Cardiac fibroblast (primary cell): ENCODE data around the gene OR2A1.
"Not testable (repeated sequence)": the region's sequence is repeated elsewhere in the genome, so short reads cannot be mapped to it uniquely, and the experiment has no call there.

Experiments used
- DNase-seq, 2 donors: peaks; one replicate each; pipeline versions ENCODE4 v3.0.0 to v3.0.0-alpha.2; 2010; ENCODE audit warnings: low read depth in 2 of 2
- H3K4me3 ChIP-seq, 2 donors: replicated peaks in 1 of 2; 1 replicate in 1 of 2; 2 replicates in 1 of 2; pipeline ENCODE4 v1.5.1; 2011; ENCODE audit warnings: low read depth in 2 of 2, low read length in 2 of 2, mild to moderate bottlenecking in 2 of 2, moderate library complexity in 1 of 2

OR2A1 gene

DNA sequence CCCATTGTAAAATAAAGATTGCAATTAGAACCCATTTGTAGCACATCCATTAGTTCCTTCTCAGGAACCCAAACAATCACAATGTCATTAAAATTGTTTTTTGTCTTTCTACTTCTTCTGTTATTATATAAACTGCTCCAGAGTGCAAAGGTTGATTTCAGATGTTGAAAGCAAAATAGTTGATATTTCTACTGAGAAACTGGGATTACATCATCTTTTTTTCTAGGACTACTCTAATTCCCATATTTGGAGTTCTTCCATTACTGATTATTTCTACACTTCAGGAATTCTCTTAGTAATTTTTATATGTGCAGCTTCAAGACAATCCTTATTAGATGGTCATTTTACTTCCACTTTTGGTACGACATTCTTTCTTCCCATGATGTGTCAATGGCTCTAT lies 5.3 kb downstream of the OR2A1 start:
- not testable (repeated sequence) for DNase-seq

DNA sequence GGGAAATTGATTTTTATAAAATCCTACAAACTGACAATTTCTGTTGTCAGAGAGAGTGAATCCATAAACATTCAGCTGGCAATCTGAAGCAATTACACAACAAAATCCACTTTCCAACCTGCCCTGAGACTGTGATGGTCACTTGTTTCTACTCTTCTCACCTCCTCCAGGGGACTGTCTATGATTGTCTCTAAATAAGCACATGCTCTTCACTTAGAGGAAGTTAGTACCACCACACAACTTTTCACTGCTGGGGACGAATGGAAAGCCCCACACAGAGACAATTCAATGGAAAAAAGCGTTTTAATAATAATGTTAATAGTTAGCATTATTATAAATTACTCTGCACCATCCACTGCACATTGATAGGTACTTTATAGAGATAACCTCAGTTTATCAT lies 7.3 kb downstream of the OR2A1 start:
- not testable (repeated sequence) for H3K4me3 ChIP-seq, DNase-seq

More for the DNA sequence above, 5.3 kb downstream of the OR2A1 start:
- not testable (repeated sequence) for H3K4me3 ChIP-seq

DNA sequence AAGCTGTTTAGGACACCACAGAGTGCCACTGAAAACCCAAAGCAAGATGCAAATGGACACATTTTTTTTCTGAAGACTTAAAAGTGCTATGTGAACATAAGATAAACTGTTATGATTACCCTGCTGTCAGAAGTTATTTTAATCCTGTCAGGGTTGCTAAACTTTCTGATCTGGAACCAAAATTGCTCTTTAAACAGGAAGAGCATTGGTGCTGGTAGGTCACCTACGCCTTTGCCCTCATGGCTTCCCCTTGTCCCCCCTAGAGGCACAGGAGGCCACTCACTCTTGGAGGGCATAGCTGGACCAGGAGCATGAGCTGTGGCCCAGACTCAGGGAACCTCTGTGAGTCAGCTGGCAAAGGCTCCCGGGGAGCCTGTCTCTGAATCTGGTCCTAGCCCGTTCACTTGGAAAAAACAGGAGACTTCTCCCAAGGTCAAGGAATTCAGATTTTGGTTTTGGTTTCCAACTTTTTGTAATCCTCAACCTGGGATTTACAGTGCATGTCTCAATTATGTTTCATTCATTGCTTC lies 9.5 kb downstream of the OR2A1 start:
- H3K4me3 ChIP-seq, DNase-seq: not testable (repeated sequence)

DNA sequence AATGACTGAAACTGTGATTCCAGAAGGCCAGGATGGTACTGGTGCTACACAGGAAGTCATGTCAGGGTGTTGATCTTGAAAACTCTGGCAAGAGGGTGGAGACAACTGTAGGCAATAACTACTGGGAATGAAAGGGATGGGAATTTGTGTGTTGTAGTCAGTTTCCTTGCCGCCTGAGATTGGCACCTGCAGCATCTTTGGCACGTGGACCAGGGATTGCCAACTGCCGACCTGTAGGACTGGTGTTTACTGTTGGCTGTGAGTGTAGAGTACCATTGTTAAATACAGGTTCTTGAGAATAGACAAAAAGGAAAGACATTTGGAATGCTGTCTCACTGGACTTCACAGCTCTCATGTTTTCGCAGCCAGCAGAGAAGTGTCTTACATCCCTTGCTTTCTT lies 11.1 kb downstream of the OR2A1 start:
- DNase-seq, H3K4me3 ChIP-seq: not testable (repeated sequence)

DNA sequence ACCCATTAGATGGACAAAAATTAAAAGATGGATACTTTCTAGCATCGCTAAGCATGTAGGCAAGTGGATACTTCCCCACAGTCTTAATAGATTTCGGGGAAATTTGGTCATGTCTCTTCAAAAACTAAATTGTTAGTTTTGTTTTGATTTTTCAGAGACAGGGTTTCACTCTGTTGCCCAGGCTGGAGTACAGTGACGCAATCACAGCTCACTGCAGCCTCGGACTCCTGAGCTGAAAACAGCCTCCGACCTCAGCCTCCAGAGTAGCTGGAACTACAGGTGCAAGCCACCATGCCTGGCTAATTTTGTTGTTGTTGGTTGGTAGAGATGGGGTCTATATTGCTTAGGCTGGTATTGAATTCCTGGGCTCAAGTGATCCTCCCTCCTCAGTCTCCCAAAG lies 13.6 kb downstream of the OR2A1 start:
- DNase-seq, H3K4me3 ChIP-seq: not testable (repeated sequence)

DNA sequence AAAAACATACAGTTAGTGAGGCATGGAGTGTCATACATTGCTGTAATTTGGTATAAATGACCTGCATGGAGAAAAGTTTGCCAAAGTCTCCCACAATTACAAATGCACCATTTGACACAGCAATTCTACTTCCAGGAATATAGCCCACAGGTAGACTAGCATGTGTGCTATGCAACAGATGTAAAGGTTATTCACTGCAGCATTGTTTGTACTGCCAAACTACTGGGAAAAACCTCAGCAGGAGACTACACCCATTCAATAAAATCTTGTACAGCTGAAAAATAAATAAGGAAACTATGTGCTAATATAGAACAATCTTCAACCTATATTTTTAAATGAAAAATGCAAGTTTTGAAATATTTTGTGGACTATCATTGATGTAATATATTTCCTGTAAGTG lies 17.8 kb downstream of the OR2A1 start:
- not testable (repeated sequence) for H3K4me3 ChIP-seq, DNase-seq

DNA sequence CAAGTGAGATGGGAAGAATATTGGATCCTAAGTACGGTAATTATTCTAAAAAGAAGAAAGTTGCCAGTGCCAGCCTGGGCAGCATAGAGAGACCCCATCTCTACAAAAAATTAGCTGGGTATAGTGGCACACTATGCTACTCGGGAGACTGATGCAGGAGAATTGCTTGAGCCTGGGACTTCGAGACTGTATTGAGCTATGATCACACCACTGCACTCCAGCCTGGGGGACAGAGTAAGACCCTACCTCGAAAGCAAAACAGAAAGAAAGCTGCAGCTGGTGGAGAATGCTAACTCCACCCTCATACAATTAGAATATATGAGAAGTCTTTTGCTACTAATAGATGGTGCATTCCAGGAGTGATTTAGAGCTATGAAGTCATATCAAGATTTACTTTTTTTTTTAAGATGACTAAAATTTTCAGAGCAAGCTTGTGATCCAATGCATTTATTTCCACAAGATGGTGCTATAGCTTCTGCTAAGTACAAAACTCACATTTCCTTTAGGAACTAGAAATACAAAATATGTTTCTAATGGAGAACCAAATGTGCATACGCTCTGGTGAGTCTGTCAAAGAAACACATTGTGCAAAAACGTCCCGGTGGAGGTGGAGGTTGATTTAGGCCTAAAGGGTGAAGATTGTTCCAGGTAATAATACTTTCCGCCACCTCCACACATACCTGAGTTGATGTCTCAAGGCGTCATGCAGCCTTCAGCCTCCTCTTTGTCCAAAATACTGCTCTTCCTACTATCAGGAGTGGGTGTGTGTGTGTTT lies 19.2 kb downstream of the OR2A1 start:
- DNase-seq, H3K4me3 ChIP-seq: not testable (repeated sequence)

DNA sequence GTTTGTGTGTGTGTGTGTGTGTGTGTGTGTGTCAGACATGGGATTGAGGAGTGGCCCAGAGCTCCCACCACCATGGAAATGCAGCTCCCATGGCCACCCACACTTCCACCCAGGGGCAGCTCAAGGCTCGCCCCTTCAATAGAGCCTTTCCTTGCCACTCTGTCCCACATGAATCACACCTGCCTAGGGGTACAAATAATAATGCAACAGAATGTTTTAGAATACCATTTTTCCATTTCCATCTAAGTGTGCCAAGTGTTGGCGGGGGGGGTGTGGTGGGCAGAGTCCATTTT lies 19.7 kb downstream of the OR2A1 start:
- not testable (repeated sequence) for DNase-seq

DNA sequence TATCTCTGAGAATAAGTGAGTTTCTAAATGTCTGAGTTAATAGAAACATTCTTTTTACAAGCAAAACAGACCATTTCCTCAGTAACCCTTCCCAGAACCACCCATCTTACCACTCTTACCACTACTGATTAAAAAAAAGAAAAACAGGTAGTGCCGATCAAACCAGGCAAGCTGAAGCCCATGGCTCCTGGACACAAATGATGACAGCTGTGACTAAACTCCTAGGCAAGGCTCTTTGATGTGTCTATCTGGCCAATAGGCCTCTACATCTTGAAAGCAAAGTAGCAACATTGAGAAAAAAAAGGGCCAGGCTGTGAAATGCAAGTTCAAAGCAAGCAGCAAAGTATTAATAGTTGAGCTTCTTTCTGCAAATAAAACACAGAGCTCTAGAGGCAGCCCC lies 36.4 kb downstream of the OR2A1 start:
- DNase-seq, H3K4me3 ChIP-seq: not testable (repeated sequence)

More for the DNA sequence above, 19.7 kb downstream of the OR2A1 start:
- not testable (repeated sequence) for H3K4me3 ChIP-seq

DNA sequence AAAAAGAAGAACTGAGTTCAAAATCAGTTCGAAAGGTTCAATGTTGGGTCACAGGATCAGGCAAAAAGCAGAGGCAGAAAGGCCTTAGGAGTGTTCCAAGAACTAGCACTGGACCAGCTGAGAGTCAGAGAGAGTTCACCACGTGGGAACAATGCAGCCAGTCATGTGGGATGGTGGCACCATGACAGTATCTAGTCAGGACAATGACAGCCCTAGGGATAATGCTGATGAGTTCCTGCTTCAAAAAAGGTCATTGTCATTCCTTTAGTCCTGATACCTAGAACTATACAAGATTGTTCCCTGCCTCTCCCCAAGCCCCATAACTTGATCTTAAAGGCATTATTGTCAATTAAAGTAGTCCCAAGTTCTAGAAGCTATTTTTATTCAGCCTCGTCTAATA lies 39.4 kb downstream of the OR2A1 start:
- not testable (repeated sequence) for H3K4me3 ChIP-seq, DNase-seq

DNA sequence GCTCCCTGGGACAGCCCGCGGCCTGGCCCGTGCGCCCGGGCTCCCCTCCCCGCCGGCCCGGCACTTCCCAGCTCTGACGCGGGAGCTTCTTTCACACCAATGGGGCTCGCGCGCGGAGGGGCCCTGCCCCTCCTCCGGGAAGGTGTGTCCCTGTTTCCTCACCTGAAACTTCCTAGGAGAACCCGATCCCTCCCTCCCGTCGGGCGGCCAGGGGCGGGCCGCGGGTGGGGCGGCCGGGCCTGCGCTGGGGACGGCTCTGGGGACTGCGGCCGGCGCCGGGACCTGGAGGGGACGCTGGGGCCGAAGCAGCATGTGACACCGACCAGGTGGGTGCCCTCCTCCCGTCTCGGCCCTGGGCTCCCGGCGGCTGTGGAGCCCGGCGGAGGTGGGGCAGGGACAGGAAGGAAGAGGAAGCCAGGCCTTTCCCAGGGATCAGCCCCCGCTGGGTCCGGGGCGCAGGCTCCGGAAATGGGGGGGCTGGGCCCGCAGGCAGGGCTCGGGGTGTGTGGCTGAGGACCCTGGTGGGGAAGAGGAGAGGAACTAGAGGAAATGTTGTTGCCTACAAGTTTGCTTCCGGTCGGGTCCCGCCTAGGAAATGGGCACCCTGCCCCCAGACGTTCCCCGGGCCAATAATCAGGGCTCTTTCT lies 43.1 kb downstream of the OR2A1 start, which contains the start of gene ARHGEF5:
ARHGEF5 (plus strand) TSS at position 227 of the 647 bp plus-strand sequence. CDS start 7,268 bp downstream, outside the sequence.
- H3K4me3 ChIP-seq, DNase-seq: not testable (repeated sequence)

DNA sequence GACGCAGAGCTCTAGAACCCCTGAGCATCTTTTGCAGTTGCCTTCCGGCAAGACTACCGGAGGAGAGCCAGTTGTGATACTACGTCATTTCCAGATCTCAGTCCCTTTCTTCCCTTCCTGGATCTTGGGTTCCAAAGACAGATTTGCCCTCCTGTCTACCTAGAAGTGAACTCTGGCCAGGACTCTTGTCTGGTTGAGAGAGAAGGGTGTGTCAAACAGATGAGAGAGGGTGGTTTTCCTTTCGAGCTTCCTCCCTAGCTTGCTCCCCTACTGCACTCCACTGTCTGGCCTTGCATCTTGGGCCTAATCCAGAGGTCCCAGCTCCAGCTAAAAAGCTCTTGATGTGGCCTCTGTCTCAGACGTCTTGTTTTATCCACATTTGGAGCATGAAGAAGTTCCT lies 44.0 kb downstream of the OR2A1 start:
- not testable (repeated sequence) for DNase-seq, H3K4me3 ChIP-seq

DNA sequence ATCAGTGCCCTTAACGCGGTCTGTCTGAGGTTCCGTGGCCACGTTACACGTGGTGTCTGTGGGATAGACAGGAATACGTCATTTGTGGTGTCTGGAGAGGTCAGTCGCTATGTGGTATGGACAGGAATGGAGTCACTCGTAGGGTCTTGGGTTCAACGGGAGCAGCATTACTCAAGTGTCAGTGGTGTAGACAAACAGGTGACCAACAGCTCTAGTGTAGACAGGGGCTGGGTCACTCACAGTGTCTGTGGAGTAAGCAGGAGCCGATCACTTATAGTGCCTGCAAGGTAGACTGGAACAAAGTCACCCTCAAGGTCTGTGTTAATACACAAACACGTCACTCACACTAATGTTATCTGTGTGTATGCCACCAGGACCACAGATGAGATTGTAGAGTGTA lies 44.6 kb downstream of the OR2A1 start:
- not testable (repeated sequence) for H3K4me3 ChIP-seq, DNase-seq

DNA sequence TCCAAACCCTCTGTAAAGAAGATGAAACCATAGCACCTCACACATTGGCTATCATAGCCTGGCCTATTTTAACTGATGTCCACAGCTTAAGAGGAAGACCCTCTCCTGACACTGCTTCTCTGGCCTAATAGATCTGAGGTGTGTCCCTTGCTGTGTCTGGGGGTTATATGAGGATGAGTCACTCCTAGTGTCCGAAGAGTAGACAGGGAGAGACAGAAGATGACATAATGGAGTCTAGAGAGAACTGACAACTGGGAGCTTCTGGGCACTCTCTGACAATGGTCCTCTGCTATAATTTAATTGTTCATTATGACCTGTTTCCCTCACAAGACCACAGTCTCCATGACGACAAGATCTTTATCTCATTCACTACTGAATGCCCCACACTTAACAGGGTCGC lies 49.8 kb downstream of the OR2A1 start:
- not testable (repeated sequence) for DNase-seq, H3K4me3 ChIP-seq

DNA sequence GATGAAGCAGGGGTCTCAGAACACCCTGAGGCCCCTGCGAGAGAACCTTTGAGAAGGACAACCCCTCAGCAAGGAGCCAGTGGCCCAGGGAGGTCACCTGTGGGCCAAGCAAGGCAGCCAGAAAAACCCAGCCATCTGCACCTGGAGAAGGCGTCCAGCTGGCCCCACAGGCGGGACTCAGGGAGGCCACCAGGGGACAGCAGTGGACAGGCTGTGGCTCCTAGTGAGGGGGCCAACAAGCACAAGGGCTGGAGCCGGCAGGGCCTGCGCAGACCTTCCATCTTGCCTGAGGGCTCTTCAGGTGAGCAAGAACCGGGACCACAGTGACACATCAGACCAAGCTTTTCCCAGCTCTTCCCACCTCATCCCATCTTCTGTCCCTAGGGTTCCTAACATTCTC lies 53.3 kb downstream of the OR2A1 start:
- not testable (repeated sequence) for DNase-seq, H3K4me3 ChIP-seq

DNA sequence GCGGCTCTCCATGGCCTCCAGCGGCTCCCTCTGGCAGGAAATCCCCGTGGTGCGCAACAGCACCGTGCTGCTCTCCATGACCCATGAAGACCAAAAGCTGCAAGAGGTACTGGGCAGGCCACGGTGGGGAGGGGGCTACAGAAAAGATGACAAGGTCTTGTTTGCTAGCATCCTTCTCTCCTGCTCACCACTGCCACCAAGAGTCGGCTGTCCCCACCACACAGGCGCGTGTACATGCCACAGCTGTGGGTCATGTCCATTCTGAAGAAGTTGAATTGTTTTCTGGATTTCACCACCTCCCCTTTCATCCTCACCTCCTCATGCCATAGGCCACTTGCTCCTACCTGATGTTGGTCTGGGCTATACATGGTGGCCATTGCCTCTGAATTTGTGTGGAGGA lies 55.0 kb downstream of the OR2A1 start:
- H3K4me3 ChIP-seq, DNase-seq: not testable (repeated sequence)

DNA sequence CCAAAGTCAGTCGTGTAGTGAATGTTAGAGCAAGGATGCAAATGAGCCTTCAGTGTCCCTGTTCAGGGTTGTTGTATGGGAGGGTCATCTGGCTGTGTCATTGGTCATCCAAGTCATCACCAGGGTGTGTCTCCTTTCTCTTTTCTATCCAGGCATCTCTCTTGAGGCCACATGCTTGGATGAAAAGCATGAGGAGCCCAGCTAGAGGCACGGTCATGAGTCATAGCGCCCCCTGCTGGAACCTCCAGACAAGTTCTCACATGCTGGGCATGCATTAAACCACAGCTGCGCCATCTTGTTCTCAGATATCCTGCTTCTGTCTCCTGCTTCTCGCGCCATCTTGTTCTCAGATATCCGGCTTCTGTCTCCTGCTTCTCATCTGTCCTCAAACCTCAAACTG lies 57.0 kb downstream of the OR2A1 start:
- H3K4me3 ChIP-seq, DNase-seq: not testable (repeated sequence)
